ENCODE data around the gene PROP1.
"Not testable (repeated sequence)": the region's sequence is repeated elsewhere in the genome, so short reads cannot be mapped to it uniquely, and the experiment has no call there.

The PROP1 gene

DNA sequence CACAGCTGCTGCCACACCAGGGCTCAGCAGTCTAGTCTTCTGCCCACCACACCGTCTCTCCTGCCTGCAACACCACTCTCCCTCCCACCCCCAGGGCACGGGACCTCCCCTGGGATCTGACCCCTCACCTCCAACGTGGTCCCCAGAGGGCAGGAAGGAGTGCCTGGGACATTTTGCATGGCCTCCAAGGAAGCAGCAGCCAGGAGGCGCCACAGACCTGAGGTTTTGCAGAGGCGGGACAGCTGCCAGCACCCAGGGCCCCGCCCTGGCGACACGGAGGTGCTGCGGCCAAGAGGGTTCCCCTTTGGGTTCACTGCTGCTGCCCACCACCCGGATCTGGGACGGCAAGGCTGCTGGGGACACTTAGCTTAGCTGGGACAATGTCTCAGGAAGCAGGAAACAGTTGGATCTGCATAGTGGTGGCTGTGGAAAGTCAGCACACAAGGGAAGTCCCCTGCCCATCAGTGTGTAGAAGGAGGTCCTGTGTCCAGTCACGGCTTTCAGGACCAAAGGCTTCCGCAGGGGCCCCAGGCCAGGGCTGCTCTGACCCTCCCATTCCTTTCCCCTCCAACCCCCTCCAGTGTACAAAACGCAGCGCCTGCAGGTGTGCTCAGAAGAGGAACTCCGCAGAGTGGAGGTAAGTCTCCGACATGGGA is 13.8 kb downstream of the PROP1 start:
- peak; percentile 89 for DNase-seq

DNA sequence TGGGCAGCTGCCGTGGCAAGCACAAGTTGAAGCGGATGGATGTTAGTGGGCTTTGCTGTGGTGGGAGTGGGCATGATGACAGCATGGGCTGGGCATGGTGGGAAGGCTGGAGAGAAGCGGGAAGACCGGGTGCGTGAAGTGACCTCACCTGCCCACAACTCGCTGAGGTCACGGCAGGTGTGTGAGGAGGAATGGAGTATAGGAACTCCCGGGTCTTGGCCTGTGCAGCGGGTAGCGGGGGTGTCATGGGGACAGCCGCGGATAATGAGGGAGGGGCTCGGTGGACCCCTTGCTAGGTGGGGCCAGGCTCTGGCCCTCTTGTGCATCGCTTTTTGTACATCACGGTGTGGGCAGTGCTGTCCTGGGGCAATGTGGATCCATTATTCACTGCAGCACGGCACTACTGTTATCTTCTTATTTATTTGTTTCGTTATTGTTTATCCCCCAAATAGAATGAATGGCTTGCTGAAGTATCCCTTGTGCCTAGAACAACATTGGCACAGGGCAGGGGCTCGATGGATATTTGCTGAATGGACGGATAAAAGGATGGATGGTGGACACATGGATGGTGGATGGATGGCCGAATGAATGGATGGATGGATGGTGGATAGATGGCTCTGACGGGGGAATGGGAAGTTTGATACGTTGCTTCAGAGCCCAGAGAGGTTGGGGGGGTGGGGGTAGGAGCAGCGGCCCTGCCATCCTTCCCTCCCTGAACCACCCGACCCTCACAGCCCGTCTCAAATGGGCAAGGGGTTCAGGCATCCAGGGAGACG is 14.6 kb downstream of the PROP1 start:
- no peak for DNase-seq

DNA sequence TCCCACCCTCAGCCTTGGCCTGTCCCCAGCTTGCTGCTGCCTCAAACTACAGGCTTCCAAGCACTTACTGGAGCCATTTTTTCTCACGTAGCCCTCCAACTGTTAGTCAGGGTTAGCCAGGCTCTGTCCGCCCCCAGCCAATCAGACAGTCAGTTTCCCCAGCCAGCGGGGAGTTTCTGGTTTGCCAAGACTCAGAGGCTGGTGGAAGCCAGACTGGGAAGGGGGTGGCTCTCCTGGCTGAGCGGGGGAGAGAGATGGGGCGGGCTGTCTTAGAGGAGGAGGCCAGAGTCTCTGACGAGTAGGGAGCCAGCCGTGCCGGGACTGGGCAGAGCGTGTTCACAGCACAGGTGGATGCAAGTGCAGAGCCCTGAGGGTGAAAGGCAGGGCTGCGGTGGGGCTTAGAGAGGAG is 15.3 kb downstream of the PROP1 start:
- DNase-seq = no peak

DNA sequence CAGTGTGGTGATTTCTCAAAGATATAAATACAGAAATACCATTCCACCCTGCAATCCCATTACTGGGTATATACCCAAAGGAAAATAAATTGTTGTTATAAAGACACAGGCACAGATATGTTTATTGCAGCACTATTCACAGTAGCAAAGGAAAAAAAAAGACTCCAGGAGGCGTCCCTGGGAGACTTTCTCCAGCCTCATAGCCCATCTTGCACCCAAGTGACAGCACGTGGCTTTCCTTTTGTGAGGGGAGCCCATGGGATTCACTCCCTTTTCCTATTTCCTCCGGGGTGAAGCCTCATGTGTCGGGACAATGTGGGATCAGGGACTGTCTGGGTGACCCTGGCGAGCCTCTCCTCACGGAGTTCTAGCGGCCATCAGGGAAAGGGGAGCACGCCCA is 18.4 kb downstream of the PROP1 start:
- DNase-seq = not testable (repeated sequence)

DNA sequence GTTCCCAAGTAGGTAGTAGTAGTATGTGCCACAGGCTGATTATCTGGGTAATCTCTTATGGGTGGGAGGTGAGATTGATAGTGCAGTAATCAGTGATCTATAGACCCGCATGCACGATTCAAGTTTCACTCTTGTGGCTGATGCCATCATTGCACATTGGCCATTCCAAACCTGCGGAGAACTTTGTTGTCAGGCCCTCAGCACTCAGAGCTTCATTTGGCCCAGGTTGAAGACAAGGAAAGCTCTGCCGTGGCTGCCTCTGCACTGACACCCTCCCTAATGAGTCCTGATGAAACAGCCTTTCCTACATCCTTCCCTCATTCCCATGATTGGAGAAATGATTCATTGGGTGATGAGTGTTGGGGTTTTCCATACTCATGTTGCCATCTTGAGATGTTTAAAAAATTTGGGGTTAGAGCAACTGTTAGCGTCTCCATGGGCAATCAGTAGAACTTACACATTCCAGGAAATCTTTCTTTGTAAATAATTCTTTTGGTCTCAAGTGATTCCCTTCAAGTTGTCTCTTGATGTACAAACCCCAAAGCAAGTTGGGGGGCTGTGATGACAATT is 22.9 kb downstream of the PROP1 start:
- no peak for DNase-seq

DNA sequence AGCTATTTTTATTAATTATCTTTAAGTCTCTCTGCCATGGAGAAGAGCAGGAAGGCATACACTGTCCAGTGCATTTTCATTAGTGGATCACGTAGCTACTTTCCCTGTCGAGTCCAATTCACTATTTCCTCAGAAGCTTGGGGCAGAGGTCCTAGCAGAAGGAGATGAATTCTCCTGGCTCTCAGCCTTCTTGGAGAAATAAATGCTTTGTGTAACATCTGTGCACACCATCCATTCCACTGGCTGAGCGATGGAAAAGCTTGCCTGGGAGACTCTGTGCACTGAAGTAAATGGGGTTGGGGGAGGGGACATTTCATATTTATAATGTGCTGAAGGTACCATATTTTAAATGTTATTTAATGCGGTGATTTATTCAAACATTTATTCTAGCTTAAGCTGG is 23.4 kb downstream of the PROP1 start:
- DNase-seq = no peak

DNA sequence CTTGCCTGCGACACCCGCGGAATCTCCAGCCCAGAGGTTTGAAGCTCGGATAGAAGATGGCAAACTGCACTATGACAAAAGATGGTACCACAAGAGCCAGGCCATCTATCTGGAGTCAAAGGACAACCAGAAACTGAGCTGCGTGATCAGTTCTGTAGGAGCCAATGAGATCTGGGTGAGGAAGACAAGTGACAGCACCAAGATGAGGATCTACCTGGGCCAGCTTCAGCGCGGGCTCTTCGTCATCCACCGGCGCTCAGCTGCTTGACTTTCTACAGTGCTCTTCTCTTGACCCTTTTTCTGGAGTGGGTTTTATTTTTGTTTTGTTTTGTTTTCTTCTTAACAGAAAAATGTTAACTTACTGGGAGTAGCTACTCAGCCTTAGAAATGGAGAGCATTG is 24.0 kb downstream of the PROP1 start:
- not testable (repeated sequence) for DNase-seq

DNA sequence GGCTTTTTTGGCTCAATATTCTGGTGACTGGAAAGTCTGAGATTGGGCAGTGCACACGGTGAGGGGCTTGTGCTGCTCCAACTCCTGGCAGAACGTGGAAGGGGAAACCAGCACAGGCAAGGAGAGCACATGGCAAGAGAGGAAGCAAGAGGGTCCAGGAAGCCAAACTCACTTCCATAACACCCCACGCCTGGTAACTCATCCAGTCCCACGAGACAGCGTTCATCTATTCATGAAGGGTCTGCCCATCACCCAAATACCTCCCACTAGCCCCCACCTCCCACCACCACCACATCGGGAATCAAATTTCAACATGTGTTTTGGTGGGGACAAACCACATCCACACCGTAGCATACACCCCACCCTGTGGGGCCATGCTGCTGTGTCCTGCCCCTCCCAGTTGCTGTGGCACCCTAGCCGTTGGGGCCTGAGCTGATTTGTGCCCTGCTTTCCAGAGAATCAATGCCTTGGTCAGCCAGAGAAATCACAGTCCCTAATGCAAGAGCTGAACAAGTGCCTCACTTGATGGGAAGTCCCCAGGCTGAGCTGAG is 27.3 kb downstream of the PROP1 start:
- DNase-seq = no peak

DNA sequence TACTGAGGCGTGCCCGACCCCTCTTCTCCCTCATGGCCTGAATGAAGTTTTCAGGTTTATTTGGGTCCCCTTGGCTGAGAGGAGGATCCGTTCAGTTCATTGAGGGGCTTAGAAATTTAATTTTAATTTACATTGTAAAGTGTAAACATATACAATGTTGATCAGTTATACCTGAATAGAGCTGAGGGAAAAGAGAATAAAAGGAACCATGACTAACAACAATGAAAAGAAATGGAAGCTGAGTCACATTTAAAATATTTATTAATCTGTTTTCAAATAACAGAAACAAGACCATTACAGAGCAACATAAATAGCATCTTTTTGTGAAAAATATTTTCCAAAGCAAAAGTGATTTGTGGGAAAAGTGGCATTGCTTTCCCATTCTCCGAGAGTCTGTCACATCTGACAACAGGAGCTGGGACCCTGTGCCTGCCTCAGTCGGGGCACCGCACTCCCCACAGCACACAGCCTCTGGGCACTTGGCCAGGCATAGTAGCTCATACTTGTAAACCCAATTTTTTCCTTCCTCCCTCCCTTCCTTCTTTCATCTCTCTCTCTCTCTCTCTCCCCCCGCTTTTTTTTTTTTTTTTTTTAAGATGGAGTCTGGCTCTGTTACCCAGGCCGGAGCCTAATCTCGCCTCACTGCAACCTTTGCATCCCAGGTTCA is 28.7 kb downstream of the PROP1 start:
- no peak for DNase-seq

DNA sequence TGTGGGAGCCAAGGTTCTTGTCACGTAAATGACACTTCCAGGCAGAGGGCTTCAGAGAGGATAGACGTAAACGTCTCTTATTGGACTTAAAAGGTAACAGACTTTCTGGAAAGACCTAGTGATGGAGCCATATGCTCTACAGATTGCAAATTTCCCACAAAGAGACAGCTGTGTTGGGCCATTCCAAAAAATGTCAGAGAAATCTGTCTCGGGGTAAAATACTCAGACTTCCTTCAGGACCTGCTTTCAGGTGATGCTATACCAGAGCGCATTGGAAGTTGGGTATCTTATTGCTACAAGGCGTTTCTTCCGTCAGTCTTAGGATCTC is 29.2 kb downstream of the PROP1 start:
- no peak for DNase-seq

DNA sequence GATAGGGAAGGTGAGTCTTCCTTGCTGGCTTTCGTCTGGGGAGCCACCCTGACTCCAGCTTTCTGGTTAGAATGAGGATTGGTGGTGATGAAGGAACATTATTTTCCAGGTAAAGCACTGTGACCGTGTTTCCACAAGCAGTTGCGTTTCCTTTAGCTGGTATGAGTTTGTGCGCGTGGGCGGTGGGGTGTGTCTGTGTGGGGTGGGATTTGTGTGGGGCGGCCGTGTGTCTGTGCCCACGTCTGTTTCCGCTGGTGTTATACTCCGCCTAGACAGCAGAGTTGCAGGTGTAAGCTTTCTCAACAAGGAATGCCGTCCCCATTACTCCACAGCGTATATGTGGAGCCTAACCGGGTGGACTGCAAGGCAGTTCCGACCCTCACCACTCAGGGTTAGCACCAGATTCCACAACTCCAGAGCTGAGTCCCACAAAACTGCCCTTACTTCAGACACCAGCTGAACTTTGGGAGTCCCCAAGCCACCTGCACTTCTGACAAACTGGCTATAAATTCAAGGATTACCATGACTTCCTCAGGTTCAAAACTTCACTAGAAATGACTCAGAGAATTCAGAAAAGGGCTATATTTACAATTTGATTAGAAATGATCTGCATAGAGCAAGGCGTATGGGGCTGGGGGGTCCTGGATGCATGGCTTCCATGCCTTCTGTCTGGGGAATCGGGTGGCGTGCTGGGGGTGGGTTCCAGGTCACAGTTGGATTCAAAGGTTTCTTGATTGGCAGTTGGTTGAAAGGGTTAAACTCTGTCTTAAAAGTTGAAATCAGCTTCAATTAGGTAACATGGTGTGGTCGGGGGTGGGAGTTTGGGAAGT is 29.8 kb downstream of the PROP1 start:
- no peak for DNase-seq

DNA sequence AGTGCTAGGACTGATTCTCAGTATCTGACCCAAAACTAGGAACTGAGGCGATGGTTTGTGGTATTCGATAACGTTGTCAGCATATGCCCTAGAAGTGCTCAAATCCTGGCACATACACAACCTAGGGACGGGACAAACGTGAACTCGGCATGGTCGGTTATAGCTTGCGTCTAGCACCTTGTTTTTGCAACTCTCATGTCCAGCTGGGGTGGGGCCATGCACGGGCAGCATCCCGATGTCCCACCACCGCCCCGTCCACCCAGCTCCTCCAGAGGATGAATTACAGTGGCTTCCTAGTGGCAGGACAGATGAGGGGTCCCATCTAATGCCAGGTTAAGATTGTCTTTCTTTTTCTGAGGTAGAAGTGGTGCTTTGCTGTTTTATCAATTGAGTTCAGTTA is 31.6 kb downstream of the PROP1 start:
- no peak for DNase-seq

DNA sequence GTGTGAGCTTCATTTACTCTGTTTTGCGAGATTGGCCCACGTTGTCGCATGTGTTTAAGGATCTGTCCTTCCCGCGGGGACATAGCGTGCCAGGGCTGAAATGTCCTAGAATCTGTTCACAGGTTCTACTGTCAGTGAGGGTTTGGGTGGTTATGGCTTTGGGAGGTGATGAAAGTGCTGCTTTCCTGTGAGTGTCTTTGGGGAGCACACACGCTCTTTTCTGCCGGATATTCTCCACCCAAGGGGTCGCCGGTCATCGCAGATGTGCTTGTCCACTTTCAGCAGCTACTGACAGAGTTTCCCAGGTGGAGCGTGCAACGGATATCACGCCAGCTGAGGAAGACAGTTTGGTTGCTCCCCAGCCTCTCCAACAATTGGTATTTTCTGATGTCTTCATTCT is 32.1 kb downstream of the PROP1 start:
- DNase-seq = no peak

DNA sequence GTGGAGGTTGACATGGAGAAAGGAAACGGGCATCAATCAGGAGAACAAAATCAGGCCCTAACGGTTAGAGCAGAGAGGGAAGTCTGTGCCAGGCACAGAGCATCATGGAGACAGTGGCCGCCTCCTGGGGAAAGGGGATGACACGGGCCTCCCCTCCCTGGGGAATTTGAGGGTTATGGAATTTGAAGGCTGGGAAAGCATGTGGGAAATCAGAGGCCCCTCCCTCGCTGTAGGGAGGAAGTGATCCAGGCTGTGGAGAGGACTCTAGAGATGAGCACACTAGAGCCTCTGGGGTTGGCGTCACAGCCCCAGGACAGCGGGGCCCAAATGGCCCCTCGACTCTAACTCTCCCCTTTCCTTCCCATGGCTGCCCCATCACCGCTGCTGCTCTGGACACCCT is 36.7 kb downstream of the PROP1 start:
- no peak for DNase-seq

DNA sequence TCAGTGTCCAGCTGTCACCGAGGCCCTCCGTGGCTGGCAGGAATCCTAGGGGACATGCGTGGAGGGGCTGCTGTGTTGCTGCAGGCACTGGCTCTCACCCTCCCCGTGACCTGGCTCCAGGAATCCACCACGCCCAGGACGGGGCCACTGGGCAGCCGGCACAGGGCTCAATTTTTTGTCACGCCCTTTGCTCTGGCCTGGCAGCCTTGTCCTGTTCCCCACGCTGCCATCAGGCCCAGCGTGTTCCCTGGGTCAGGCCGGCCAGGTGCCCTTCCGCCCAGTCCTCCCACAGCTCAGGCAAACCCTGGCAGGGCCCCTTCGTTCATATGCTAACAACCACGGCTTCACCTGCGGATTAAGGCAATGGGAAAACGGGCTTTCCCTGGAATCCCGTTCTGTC is 37.3 kb downstream of the PROP1 start:
- no peak for DNase-seq

DNA sequence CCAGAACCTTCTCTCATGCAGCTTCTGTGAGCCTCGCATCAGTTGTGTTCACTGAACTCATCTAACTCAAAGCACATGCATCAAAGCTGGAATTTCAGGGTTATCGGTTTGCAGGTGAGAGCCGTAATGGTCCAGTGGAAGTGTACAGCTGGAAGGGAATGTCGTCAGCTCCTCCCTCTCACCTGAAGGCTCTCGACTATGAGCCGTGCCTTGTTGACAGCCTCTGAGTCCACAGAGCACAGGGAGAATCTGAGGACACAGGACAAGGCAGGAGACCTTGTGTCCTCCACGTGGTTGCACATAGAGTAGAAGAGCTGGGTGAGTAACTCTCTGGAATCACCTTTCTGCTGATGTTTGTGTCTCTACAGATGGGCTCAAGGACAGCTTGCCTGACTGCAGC is 38.8 kb downstream of the PROP1 start:
- DNase-seq = no peak

DNA sequence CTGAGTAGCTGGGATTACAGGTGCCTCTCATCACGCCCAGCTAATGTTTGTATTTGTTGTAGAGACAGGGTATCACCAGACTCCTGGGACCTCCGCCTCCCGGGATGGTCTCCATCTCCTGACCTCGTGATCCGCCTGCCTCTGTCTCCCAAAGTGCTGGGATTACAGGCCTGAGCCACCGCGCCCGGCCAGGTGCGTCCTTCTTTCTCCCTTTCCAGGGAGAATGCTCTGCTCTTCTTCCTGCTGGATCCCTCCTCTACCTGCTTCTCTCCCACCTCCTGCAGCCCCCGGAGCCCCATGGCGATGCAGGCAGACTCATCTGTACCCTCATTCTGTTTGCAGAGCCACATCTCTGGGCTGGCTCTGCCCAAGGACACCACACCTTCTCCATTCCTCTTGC is 42.9 kb downstream of the PROP1 start:
- DNase-seq = not testable (repeated sequence)

DNA sequence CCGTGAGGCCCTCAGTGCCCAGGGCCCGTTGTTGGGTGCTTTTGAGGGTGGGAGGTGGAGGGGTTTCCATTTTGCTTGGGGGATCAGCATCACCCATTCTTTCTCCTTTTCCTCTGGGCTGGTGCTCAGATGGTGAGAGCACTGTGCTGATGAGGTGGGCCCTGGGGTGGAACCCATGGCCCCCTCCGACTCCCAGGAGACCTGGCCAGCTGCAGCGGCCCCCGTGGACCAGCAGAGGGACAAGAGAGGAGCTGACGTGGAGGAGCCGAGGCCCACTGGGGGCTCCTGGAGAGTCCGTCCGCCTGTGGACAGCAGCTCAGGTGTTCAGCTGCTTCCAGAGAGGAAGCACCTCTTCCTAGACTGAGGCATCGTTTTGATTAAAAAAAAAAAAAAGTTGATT is 46.4 kb downstream of the PROP1 start:
- DNase-seq = not testable (repeated sequence)

DNA sequence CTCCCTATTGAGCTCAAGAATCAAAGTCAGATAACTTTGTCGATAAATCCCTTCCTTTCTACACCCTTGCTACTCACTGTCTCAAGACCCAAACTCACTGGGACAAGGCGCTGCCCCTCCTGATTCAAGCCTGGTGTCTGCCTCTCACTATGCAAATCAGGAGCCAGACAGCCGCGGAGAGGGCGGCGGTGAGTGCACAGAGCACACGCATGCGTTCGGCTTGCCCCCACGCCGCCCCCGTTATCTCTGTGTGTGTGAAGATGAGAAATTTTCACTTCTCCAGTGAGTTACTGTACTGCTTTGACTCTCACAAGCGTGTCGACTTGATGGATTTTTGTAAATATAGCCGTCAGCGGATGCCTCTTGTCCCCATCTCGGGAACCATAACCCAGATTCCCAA is 47.0 kb downstream of the PROP1 start:
- DNase-seq = not testable (repeated sequence)

DNA sequence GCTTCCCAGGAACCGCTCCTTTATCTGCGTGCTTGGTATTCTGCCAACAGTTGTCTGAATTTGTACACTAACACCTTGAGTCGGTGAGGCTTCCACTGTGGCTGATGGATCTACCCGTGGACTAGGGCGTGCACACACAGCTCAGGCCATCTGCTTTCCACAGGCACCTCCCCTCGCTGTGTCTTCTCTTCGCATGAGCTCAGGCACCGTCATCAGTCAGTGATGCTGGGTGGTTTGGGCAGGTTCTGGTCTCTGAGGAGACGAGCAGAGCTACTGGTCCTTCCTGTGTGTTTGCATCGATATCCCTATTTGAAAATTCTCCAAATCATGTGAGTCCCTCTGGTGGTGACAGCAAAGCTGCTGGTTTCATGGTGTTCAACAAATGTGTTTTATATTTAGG is 48.1 kb downstream of the PROP1 start:
- not testable (repeated sequence) for DNase-seq

DNA sequence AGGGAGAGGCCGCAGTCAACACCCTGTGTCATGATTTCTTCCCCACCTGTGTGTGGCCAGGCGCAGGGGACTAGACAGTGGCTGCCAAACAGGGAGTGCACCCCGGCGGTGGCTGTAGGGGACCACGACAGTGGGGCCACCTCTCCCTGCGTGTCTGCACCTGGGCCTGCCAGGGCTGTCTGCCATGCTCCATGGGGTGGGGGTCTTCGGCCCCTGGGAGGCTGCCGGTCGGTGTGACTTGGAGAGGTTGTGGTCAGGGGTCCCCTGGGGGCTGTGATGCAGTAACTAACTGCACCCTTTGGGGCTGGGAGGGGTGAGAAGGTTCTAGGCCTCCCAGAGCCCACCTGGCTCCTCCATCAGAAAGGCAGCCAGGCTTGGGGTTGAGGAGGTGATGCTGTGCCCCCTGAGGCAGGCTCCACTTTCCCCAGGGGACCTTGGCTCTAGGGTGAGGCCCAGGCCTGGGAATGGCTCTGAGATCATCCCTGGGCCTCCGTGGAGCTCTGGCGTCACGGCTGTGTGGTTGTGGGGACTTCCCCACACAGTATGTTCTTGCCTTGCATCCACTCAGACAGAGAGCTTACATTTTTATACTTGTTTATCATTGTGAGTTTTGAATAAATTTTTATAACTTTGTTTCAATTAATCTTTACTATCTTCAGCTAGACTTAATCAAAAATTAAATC is 50.3 kb downstream of the PROP1 start:
- DNase-seq = not testable (repeated sequence)

DNA sequence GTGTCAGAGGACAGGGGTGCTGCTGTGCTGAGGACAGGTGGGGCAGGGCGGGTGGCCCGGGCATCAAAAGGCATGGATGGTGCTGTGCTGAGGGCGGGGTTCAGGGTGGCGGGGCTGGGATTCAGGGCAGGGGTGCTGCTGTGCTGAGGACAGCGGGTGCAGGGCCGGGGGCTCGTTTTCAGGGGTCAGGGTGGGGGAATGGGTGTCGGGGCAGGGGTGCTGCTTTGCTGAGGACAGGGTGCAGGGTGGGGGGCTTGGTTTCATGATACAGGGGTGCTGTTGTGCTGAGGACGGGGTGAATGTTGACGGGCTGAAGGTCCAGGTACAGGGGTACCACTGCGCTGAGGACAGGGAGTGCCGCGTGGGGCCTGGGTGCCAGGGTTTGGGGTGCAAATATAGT is 50.9 kb downstream of the PROP1 start:
- not testable (repeated sequence) for DNase-seq
